Central memory CD8-positive, alpha-beta T cell (primary cell): Measurements from ENCODE around the gene LEAP2.

ENCODE experiments used
- ATAC-seq: fragments of 150-1000 bp; cut with Tn5 transposase; replicated peaks from 2 replicates; pipeline ENCODE4 v1.10.0; 2022; ENCODE audit warnings: mild to moderate bottlenecking, moderate FRiP score, moderate number of reproducible peaks; ENCODE audit not compliant: poor library complexity, severe bottlenecking; ENCODE audit errors: extremely low read depth
- DNase-seq, 2 donors: peaks; one replicate each; pipeline ENCODE4 v3.0.0; 2021; ENCODE audit warnings: low spot score in 2 of 2
- H3K27ac Mint-ChIP-seq: one replicate; pipeline ENCODE4 v1.8.0; 2022; ENCODE audit warnings: low read depth, mild to moderate bottlenecking, moderate library complexity, mixed read lengths
- H3K27me3 Mint-ChIP-seq: one replicate; pipeline ENCODE4 v1.8.0; 2022; ENCODE audit warnings: mixed read lengths
- H3K36me3 Mint-ChIP-seq: one replicate; pipeline ENCODE4 v1.8.0; 2022; ENCODE audit warnings: mild to moderate bottlenecking, moderate library complexity, mixed read lengths; ENCODE audit not compliant: insufficient read depth
- H3K4me1 Mint-ChIP-seq: one replicate; pipeline ENCODE4 v1.8.0; 2022; ENCODE audit warnings: mixed read lengths
- H3K4me3 Mint-ChIP-seq: one replicate; pipeline ENCODE4 v1.8.0; 2022; ENCODE audit warnings: mild to moderate bottlenecking, moderate library complexity, mixed read lengths
- H3K9me3 Mint-ChIP-seq: one replicate; pipeline ENCODE4 v1.8.0; 2022; ENCODE audit warnings: mixed read lengths

LEAP2 gene

DNA sequence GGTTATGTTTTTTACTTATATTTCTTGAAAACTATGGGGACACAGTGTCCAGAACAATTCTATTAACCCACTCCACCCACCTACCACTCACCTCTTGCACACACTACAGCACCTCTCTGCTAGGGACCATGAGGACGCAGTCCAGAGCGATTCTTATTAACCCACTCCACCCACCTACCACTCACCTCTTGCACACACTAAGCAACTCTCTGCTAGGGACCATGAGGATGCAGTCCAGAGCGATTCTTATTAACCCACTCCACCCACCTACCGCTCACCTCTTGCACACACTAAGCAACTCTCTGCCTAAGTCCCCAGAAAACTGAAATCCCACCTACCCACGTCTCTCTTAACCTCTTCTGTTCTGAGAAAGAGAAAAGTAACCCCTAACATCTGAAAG is 40.9 kb upstream of the LEAP2 start:
- H3K36me3 Mint-ChIP-seq, result peaks cover 5% of the 10 kb centered on the region
- DNase-seq (no peak), ATAC-seq (no peak)
- H3K4me3 Mint-ChIP-seq, result peak overlapping the region; percentile 23
- H3K9me3 Mint-ChIP-seq, result no peaks in the 10 kb centered on the region
- H3K27me3 Mint-ChIP-seq, result peaks cover 16% of the 10 kb centered on the region
- H3K4me1 Mint-ChIP-seq, result peaks cover 17% of the 10 kb centered on the region
- no peak overlapping the region for H3K27ac Mint-ChIP-seq

GRCh38 chr5:132834057-132834456 is 39.4 kb upstream of the LEAP2 start:
- no peak overlapping the region for H3K4me3 Mint-ChIP-seq
- no peak for DNase-seq
- H3K27ac Mint-ChIP-seq, result no peak overlapping the region
- peaks cover 10% of the 10 kb centered on the region for H3K27me3 Mint-ChIP-seq
- H3K9me3 Mint-ChIP-seq, result no peaks in the 10 kb centered on the region
- H3K36me3 Mint-ChIP-seq, result peaks cover 5% of the 10 kb centered on the region
- peaks cover 17% of the 10 kb centered on the region for H3K4me1 Mint-ChIP-seq
- ATAC-seq, result no peak

GRCh38 chr5:132836852-132837251 is 36.6 kb upstream of the LEAP2 start:
- no peak for ATAC-seq
- H3K4me1 Mint-ChIP-seq, result no peaks in the 10 kb centered on the region
- peaks cover 2% of the 10 kb centered on the region for H3K36me3 Mint-ChIP-seq
- no peak overlapping the region for H3K27ac Mint-ChIP-seq
- DNase-seq, result no peak
- no peaks in the 10 kb centered on the region for H3K9me3 Mint-ChIP-seq
- H3K4me3 Mint-ChIP-seq, result no peak overlapping the region
- no peaks in the 10 kb centered on the region for H3K27me3 Mint-ChIP-seq

DNA sequence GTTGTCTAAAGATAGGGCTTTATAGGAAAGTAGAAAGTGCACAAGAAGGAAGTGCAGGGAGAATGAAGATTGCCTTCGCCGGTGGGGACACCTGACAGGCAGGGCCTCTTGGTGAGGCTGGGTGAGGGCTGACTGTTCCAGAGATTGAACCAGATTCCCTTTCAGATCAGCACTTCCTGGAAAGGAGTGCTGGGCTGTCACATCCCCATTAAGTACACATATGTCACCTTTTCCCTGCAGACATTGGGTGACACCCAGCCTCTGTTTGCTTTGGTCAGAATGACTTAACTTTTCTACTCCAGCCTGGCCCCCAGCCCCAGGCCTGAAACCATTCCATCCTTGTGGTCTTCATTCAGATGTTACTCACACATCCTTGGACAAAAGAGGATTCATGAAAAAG is 35.6 kb upstream of the LEAP2 start:
- Mint-ChIP-seq H3K9me3 (no peaks in the 10 kb centered on the region), H3K4me1 (no peaks in the 10 kb centered on the region), H3K27ac (no peak overlapping the region), H3K27me3 (no peaks in the 10 kb centered on the region), H3K4me3 (no peak overlapping the region), H3K36me3 (peaks cover 2% of the 10 kb centered on the region)
- ATAC-seq, result no peak
- no peak for DNase-seq

DNA sequence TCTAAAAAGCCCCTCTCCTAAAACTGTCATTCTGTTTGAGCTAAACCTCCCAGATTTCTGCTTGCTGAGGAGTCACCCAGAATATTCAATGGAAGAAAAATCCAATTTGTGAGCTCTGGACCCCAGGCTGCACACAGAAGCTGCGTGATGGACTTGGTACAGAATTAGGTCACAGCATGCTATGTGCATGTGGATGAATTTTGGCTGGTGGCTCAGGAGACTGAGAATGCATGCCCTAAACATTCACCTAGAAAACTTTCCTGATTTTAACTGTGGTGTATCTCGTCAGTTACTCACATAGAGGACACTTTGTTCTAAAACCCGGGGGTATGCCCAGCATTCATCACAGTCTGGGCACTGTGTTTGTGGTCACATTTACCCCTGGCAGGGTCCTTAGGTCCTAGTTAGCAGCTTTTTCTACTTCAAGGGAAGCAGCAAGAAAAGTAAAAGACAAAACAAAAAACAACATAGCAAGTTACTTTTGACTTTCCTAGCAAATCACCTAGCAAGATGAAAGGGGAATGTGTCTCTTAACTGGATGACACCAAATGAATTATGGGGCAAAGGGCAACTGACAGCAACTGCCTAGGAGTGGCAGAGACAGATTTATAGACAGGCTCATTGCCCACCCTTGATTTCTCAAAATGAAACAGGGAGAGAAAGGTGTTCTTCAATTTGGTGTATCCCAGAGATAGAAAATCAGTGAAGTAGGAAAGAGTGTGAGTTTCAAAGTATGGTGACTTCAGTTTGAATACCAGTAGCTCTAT is 34.8 kb upstream of the LEAP2 start:
- DNase-seq (no peak), ATAC-seq (no peak)
- Mint-ChIP-seq H3K9me3 (no peaks in the 10 kb centered on the region), H3K27me3 (no peaks in the 10 kb centered on the region), H3K4me3 (no peak overlapping the region), H3K27ac (no peak overlapping the region), H3K4me1 (no peaks in the 10 kb centered on the region), H3K36me3 (peaks cover 2% of the 10 kb centered on the region)

DNA sequence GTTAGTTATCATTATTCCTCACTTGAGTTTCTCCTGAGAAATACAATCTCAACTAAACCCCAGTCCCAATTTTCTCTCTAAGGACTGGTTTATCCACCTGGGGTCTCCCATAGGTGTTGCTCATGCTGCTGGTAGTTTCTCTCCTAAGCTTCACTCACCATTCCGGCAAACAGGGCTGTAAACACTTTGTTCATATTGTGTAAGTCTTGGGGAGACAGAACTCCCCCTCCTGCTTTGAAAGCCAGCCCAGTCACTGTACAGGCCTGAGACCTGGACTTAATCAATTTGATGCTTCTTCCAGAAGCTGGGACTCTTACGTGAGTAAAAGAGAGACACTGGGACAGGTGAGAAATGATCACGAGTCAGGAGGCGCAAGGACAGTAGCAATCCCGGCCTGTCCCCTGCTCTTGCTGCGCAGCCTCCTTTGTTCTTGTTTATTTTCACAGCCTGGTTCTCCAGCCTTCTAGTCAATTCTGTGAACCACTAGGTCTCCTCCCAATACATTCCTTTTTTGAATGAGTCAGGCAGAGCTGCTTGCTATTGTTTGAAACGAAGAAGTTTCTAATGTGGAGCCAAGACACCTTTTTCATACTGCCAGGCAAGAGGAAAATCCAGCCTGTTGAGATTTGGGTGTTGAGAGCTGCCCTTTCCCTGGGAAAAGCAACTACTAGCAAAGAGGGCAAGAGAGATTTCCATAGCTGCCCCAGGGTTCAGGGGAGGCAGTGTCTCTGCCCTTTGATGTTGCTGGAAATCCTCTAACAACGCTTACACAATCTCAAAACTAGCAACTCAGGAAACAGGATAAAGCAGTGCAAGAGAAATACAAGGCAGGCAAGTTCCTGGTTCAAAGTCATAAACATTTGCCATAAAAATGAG is 33.8 kb upstream of the LEAP2 start:
- Mint-ChIP-seq H3K4me3 (no peak overlapping the region), H3K36me3 (peaks cover 2% of the 10 kb centered on the region), H3K4me1 (no peaks in the 10 kb centered on the region), H3K9me3 (no peaks in the 10 kb centered on the region), H3K27ac (no peak overlapping the region), H3K27me3 (no peaks in the 10 kb centered on the region)
- ATAC-seq, result no peak
- no peak for DNase-seq

DNA sequence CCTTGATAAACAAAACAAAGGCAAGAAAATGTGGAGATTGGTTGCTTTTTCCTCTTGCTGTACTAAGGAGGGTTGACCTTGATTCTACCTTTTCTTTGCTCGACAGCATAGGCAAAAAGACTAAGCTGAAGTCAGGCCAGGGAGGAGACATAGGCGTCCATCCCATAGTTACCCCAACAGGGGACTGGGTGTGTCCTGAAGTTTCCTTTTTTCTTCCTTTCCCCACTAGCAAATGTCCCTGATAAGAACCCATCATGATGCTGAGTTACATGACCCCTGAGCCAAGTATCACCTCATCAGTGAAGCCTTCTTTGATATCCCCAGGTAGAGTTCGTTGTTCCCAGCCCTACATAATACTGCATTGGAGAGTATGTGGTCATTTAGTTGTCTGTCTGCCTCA is 33.2 kb upstream of the LEAP2 start:
- no peak for ATAC-seq
- H3K4me1 Mint-ChIP-seq, result no peaks in the 10 kb centered on the region
- H3K27ac Mint-ChIP-seq, result no peak overlapping the region
- DNase-seq, result no peak
- no peaks in the 10 kb centered on the region for H3K27me3 Mint-ChIP-seq
- no peaks in the 10 kb centered on the region for H3K9me3 Mint-ChIP-seq
- peaks cover 2% of the 10 kb centered on the region for H3K36me3 Mint-ChIP-seq
- no peak overlapping the region for H3K4me3 Mint-ChIP-seq

DNA sequence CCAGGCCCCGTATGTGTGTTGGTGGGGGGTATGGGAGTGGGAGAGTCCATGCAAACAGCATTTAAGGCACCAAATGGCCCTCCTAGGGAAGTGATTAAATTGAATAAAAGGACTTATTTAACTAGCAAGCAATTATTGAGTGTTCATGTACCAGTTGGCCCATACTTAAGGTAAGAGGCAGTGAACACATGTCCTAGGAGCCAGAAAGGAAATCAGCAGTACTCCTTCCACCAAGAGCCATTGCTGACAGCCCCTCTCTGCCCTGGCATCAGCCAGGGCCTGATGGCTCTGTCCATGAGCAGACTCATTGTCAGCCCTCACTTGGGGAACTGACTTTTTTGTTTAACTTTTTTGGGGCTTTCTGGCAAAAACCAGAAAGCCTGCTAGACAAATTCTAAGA is 32.6 kb upstream of the LEAP2 start:
- H3K9me3 Mint-ChIP-seq, result no peaks in the 10 kb centered on the region
- H3K27me3 Mint-ChIP-seq, result no peaks in the 10 kb centered on the region
- no peaks in the 10 kb centered on the region for H3K4me1 Mint-ChIP-seq
- ATAC-seq (no peak), DNase-seq (no peak)
- H3K4me3 Mint-ChIP-seq, result no peak overlapping the region
- H3K36me3 Mint-ChIP-seq, result peaks cover 2% of the 10 kb centered on the region
- no peak overlapping the region for H3K27ac Mint-ChIP-seq

GRCh38 chr5:132841305-132841704 is 32.2 kb upstream of the LEAP2 start:
- Mint-ChIP-seq H3K4me3 (no peak overlapping the region), H3K27ac (no peak overlapping the region), H3K27me3 (no peaks in the 10 kb centered on the region), H3K4me1 (no peaks in the 10 kb centered on the region), H3K36me3 (peaks cover 2% of the 10 kb centered on the region), H3K9me3 (no peaks in the 10 kb centered on the region)
- DNase-seq, result no peak
- ATAC-seq, result no peak

DNA sequence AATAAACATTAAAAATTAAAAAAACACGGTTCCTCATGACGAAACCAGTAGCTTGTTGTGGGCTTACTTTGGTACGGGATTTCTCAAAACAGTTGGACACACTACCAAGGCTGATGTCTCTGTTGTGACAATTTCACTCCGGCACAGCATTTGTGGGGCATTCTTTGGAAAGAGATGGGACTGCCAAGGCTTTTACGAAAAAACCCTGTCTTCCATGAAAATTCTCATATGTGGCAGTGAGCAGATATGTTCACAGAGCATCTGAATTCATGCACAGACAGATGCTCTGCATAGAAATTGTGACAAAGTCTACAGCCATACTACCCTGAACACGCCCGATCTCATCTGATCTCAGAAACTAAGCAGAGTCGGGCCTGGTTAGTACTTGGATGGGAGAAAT is 25.2 kb upstream of the LEAP2 start:
- Mint-ChIP-seq H3K27ac (no peak overlapping the region), H3K4me3 (no peak overlapping the region), H3K9me3 (no peaks in the 10 kb centered on the region), H3K36me3 (no peaks in the 10 kb centered on the region), H3K27me3 (no peaks in the 10 kb centered on the region), H3K4me1 (no peaks in the 10 kb centered on the region)
- DNase-seq (no peak), ATAC-seq (no peak)

- H3K27me3 Mint-ChIP-seq, result no peaks in the 10 kb centered on the region
- H3K36me3 Mint-ChIP-seq, result no peaks in the 10 kb centered on the region
- no peak overlapping the region for H3K27ac Mint-ChIP-seq
- no peaks in the 10 kb centered on the region for H3K4me1 Mint-ChIP-seq
- DNase-seq (no peak), ATAC-seq (no peak)
- no peak overlapping the region for H3K4me3 Mint-ChIP-seq
- H3K9me3 Mint-ChIP-seq, result no peaks in the 10 kb centered on the region
Measured at GRCh38 chr5:132849347-132849746, 24.1 kb upstream of the LEAP2 start.

DNA sequence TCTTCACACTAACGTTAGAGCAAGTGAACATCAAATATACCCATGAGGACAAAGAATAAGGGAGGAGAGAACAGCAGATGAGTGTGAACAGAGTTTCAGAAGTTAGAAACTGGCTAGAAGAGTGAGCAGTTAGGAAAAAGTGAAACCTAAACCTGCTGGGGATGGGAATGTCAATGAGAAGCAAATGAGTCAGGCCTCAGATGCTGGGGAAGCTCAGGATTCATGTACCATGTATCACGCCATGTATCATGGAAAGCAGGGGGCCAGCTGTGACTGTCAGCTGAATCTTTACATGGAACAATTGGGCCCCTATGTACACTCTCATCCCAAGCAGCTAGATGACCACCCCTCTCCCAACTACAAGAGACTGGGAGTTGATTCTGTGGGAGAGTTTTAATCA is 23.4 kb upstream of the LEAP2 start:
- Mint-ChIP-seq H3K27me3 (no peaks in the 10 kb centered on the region), H3K9me3 (no peaks in the 10 kb centered on the region), H3K4me3 (no peak overlapping the region), H3K27ac (no peak overlapping the region), H3K36me3 (no peaks in the 10 kb centered on the region), H3K4me1 (no peaks in the 10 kb centered on the region)
- DNase-seq, result no peak
- ATAC-seq, result no peak

DNA sequence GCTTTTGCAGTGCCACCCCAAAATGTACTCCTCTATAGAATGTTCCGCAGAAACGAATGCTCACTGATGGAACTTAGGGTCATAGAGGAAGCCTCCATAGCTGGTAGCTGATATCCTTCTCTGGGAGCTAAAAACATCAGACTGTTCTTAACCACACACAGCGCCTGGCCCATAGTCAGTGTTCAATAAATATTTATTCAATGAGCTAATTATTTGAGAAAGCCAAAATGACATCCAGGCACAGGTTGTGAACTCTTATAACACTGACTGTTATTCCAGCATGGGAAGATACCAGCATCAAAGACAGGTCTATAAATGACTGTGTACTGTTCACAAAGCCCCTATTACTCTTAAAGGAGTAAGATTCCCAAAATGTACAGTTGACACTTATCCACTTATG is 20.1 kb upstream of the LEAP2 start:
- Mint-ChIP-seq H3K4me3 (no peak overlapping the region), H3K9me3 (no peaks in the 10 kb centered on the region), H3K27ac (no peak overlapping the region), H3K36me3 (no peaks in the 10 kb centered on the region), H3K4me1 (no peaks in the 10 kb centered on the region), H3K27me3 (peaks cover 23% of the 10 kb centered on the region)
- no peak for DNase-seq
- ATAC-seq, result no peak
